GM21367 (cell line): Measurements from ENCODE around the gene TLX3.
"Not testable (repeated sequence)": the region's sequence is repeated elsewhere in the genome, so short reads cannot be mapped to it uniquely, and the experiment has no call there.

Experiments used
- ATAC-seq: cut with Tn5 transposase; IDR thresholded peaks from one replicate; pipeline ENCODE4 v1.9.1; 2021; ENCODE audit not compliant: unreplicated experiment

TLX3 gene

GRCh38 chr5:171322527-171322926 is 13.5 kb downstream of the TLX3 start:
- no peak for ATAC-seq

- ATAC-seq: no peak
Observed at GRCh38 chr5:171323007-171323406, 14.0 kb downstream of the TLX3 start.

- no peak for ATAC-seq
Observed at GRCh38 chr5:171323806-171324632, 15.0 kb downstream of the TLX3 start.

GRCh38 chr5:171330021-171330420 is 21.0 kb downstream of the TLX3 start:
- ATAC-seq: no peak

GRCh38 chr5:171335616-171336015 is 26.6 kb downstream of the TLX3 start:
- no peak for ATAC-seq

GRCh38 chr5:171336521-171337209 is 27.6 kb downstream of the TLX3 start:
- no peak for ATAC-seq

- ATAC-seq: no peak
Observed at GRCh38 chr5:171337210-171337569, 28.1 kb downstream of the TLX3 start.

- ATAC-seq: no peak
Observed at GRCh38 chr5:171340042-171340441, 31.0 kb downstream of the TLX3 start.

GRCh38 chr5:171340491-171340890 is 31.4 kb downstream of the TLX3 start:
- ATAC-seq: no peak

- ATAC-seq: peak; percentile 65
Observed at GRCh38 chr5:171342362-171343111, 33.5 kb downstream of the TLX3 start.

GRCh38 chr5:171344936-171345608 is 36.0 kb downstream of the TLX3 start:
- no peak for ATAC-seq

- no peak for ATAC-seq
Observed at GRCh38 chr5:171351536-171352073, 42.6 kb downstream of the TLX3 start.

GRCh38 chr5:171355302-171355724 is 46.3 kb downstream of the TLX3 start:
- ATAC-seq: peak; percentile 95

GRCh38 chr5:171357843-171358242 is 48.8 kb downstream of the TLX3 start:
- ATAC-seq: no peak

GRCh38 chr5:171361151-171361550 is 52.1 kb downstream of the TLX3 start:
- ATAC-seq: not testable (repeated sequence)
